ENCODE measurements around the gene KANSL1L. TPM values are rescaled to one million over a fixed set of nuclear protein-coding genes. Genes with fewer than 3 reads are reported as not detected.

The KANSL1L gene
- total and polyA plus RNA-seq, 7 donors: 1.8 to 21.5 (median 14.9) TPM

GRCh38 chr2:209990838-209991237, 180.4 kb downstream of the KANSL1L start:
- H3K27ac ChIP-seq: no peak overlapping the region
- intact Hi-C loops (cut with DNase I): no loop called here
- H3K36me3 ChIP-seq (ENCODE audit: insufficient read depth in 1 of 2, low read depth in 1 of 2): no peaks in the 10 kb centered on the region
- H3K27me3 ChIP-seq (ENCODE audit: insufficient read depth in 3 of 3, low read length in 2 of 3): no peaks in the 10 kb centered on the region
- no peak for TF ChIP-seq CTCF (IDR thresholded peaks at IDR 0.05)
- ATAC-seq (no peak), DNase-seq (no peak)
- no peaks in the 10 kb centered on the region for H3K4me1 ChIP-seq
- WGBS, 3 donors: 62 to 70% (median 66%) methylated on average over 2 of the region's 2 CpGs
- H3K9me3 ChIP-seq: no peaks in the 10 kb centered on the region
- no peak overlapping the region for H3K4me3 ChIP-seq

DNA sequence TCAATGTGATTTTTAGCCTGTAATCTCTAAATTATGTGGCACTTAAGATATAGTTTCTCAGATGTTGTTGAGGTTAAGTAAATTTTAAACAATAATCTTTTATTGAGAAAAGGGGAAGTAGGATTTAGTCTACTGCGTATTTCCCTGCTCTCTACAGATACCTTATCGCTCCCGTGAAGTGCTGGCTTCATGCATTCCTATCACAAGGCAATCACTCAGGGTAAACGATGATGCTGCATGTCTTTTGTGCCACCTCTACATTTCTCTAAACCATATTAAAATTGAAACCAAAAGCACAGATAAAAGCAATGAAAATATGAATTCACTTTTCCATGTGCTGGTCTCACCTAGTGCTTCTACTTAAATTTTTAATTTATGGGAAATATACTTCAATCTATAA, 183.2 kb downstream of the KANSL1L start:
- Histone ChIP-seq H3K9me3 (no peaks in the 10 kb centered on the region), H3K27me3 (ENCODE audit: insufficient read depth in 3 of 3, low read length in 2 of 3) (no peaks in the 10 kb centered on the region), H3K36me3 (ENCODE audit: insufficient read depth in 1 of 2, low read depth in 1 of 2) (no peaks in the 10 kb centered on the region), H3K27ac (no peak overlapping the region), H3K4me1 (no peaks in the 10 kb centered on the region), H3K4me3 (no peak overlapping the region)
- intact Hi-C loops (cut with DNase I): no loop called here
- ATAC-seq: no peak
- WGBS, 3 donors: 81 to 86% (median 83%) methylated on average over 4 of the region's 4 CpGs
- no peak for DNase-seq
- TF ChIP-seq CTCF (IDR thresholded peaks at IDR 0.05): no peak

GRCh38 chr2:209986415-209986814, 184.8 kb downstream of the KANSL1L start:
- intact Hi-C loops (cut with DNase I): no loop called here
- no peak for DNase-seq
- no peaks in the 10 kb centered on the region for H3K4me1 ChIP-seq
- 63 to 89% (median 79%) methylated on average over 2 of the region's 2 CpGs for WGBS, 3 donors
- H3K27ac ChIP-seq: no peak overlapping the region
- no peaks in the 10 kb centered on the region for H3K27me3 ChIP-seq (ENCODE audit: insufficient read depth in 3 of 3, low read length in 2 of 3)
- no peak for ATAC-seq
- no peaks in the 10 kb centered on the region for H3K36me3 ChIP-seq (ENCODE audit: insufficient read depth in 1 of 2, low read depth in 1 of 2)
- H3K4me3 ChIP-seq: no peak overlapping the region
- TF ChIP-seq CTCF (IDR thresholded peaks at IDR 0.05): no peak
- no peaks in the 10 kb centered on the region for H3K9me3 ChIP-seq

DNA sequence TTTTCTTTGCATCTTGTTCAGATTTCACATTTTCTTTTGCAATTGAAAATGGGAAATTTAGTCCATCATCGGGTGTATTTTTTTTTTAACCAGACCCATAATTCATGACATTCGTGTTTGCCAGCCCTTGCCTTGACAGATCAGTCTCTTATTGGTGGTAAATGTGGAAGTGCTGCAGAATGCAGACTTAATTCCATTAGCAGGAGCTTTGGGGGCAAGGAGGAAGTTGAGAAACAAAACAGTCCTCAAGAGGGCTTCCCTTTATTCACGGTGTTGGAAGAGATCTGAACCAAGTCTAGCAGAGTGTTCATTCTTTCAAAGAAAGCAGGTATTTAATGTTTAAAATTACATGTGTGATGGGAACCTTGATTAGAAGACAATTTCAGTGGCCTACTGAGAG, 185.3 kb downstream of the KANSL1L start:
- no peaks in the 10 kb centered on the region for H3K4me1 ChIP-seq
- DNase-seq: no peak
- intact Hi-C loops (cut with DNase I): no loop called here
- no peaks in the 10 kb centered on the region for H3K27me3 ChIP-seq (ENCODE audit: insufficient read depth in 3 of 3, low read length in 2 of 3)
- H3K36me3 ChIP-seq (ENCODE audit: insufficient read depth in 1 of 2, low read depth in 1 of 2): no peaks in the 10 kb centered on the region
- TF ChIP-seq CTCF (IDR thresholded peaks at IDR 0.05): no peak
- 57 to 70% (median 63%) methylated on average over 3 of the region's 3 CpGs for WGBS, 3 donors
- H3K27ac ChIP-seq: no peak overlapping the region
- no peak for ATAC-seq
- H3K9me3 ChIP-seq: no peaks in the 10 kb centered on the region
- H3K4me3 ChIP-seq: no peak overlapping the region

- TF ChIP-seq CTCF (IDR thresholded peaks at IDR 0.05): no peak
- H3K4me3 ChIP-seq: no peak overlapping the region
- intact Hi-C loops (cut with DNase I): no loop called here
Measured at GRCh38 chr2:209984291-209984690, 186.9 kb downstream of the KANSL1L start.

More at GRCh38 chr2:209984291-209984690, 186.9 kb downstream of the KANSL1L start:
- H3K9me3 ChIP-seq: no peaks in the 10 kb centered on the region
- no peaks in the 10 kb centered on the region for H3K27me3 ChIP-seq (ENCODE audit: insufficient read depth in 3 of 3, low read length in 2 of 3)
- 89 to 95% (median 91%) methylated on average over 2 of the region's 2 CpGs for WGBS, 3 donors
- no peak overlapping the region for H3K27ac ChIP-seq
- H3K4me1 ChIP-seq: no peaks in the 10 kb centered on the region
- no peak for ATAC-seq
- DNase-seq: no peak
- H3K36me3 ChIP-seq (ENCODE audit: insufficient read depth in 1 of 2, low read depth in 1 of 2): no peaks in the 10 kb centered on the region
